PC-3 (cell line): Measurements from ENCODE around the gene HOXC5. TPM values are rescaled to one million over a fixed set of nuclear protein-coding genes. Genes with fewer than 3 reads are reported as not detected.

Experiments
- ATAC-seq: fragments of 200-7000 bp; cut with Tn5 transposase; 2 replicates; pipeline ENCODE4 v1.9.1; 2020; ENCODE audit warnings: mild to moderate bottlenecking, moderate library complexity
- BruUV-seq: library from RNA; stranded (reverse); fragments of 400-500 nt; replicated peaks from 2 replicates; lab custom pipeline; 2021; lab: Mats Ljungman, UMichigan
- CTCF ChIA-PET: fragments of 300-600 bp; sonication (Branson Sonifier 250); formaldehyde crosslinking; loops from one replicate; lab custom pipeline; 2022; ENCODE audit warnings: antibody characterized with exemption; lab: Charles Lee
- POLR2A ChIA-PET: fragments of 300-600 bp; sonication (Branson Sonifier 250); formaldehyde crosslinking; loops from one replicate; lab custom pipeline; 2022; ENCODE audit warnings: antibody characterized with exemption; ENCODE audit not compliant: unreplicated experiment; lab: Charles Lee
- DNase-seq: peaks from one replicate; pipeline ENCODE4 v3.0.0-alpha.2; 2015
- H2AFZ ChIP-seq: fragments of 300-600 bp; sonication (generic); 2 replicates; pipeline ENCODE4 v1.6.0; 2016; ENCODE audit warnings: antibody characterized with exemption, low read length
- H3F3A ChIP-seq: fragments of 300-600 bp; sonication (generic); one replicate; pipeline ENCODE4 v1.6.0; 2017; ENCODE audit warnings: antibody characterized with exemption, low read length, control low read depth, mild to moderate bottlenecking; ENCODE audit not compliant: unreplicated experiment
- H3K27ac ChIP-seq: fragments of 300-600 bp; sonication (generic); 2 replicates; pipeline ENCODE4 v1.5.1; 2016; ENCODE audit warnings: mild to moderate bottlenecking, low read length
- H3K27me3 ChIP-seq: fragments of 300-600 bp; sonication (generic); 2 replicates; pipeline ENCODE4 v1.6.1; 2016; ENCODE audit warnings: low read length, mixed read lengths
- H3K36me3 ChIP-seq: fragments of 300-600 bp; sonication (generic); 2 replicates; pipeline ENCODE4 v1.6.1; 2016; ENCODE audit warnings: low read depth, mixed run types, low read length, mixed read lengths
- H3K4me1 ChIP-seq: fragments of 300-600 bp; sonication (generic); 2 replicates; pipeline ENCODE4 v1.5.1; 2016; ENCODE audit warnings: low read length; ENCODE audit not compliant: insufficient read depth
- H3K4me2 ChIP-seq: fragments of 300-600 bp; sonication (generic); 2 replicates; pipeline ENCODE4 v1.6.0; 2016; ENCODE audit warnings: low read length
- H3K4me3 ChIP-seq: fragments of 300-600 bp; sonication (generic); 2 replicates; pipeline ENCODE4 v1.5.1; 2016; ENCODE audit warnings: mild to moderate bottlenecking, low read length, mixed read lengths
- H3K79me2 ChIP-seq: fragments of 300-600 bp; sonication (generic); 2 replicates; pipeline ENCODE4 v1.6.1; 2017; ENCODE audit warnings: low read length, mixed read lengths
- H3K9ac ChIP-seq: fragments of 300-600 bp; sonication (generic); 2 replicates; pipeline ENCODE4 v1.6.0; 2016; ENCODE audit warnings: mild to moderate bottlenecking, low read length
- H3K9me2 ChIP-seq: fragments of 300-600 bp; sonication (generic); replicated peaks from 2 replicates; pipeline ENCODE4 v1.6.1; 2016; ENCODE audit warnings: mixed run types, low read length, mixed read lengths
- H3K9me3 ChIP-seq: fragments of 300-600 bp; sonication (generic); 2 replicates; pipeline ENCODE4 v1.6.1; 2016; ENCODE audit warnings: low read length, mixed read lengths
- H4K20me1 ChIP-seq: fragments of 300-600 bp; sonication (generic); 2 replicates; pipeline ENCODE4 v1.6.1; 2016; ENCODE audit warnings: low read length, mixed read lengths
- EZH2 ChIP-seq: fragments of 300-600 bp; sonication (generic); IDR thresholded peaks from one replicate; pipeline ENCODE4 v1.6.1; 2017; ENCODE audit warnings: antibody characterized with exemption, mild to moderate bottlenecking, low read length; ENCODE audit not compliant: unreplicated experiment
- EZH2phosphoT487 ChIP-seq: fragments of 300-600 bp; sonication (generic); IDR thresholded peaks from 2 replicates; pipeline ENCODE4 v1.6.1; 2018; ENCODE audit warnings: mild to moderate bottlenecking, antibody characterized with exemption, low read length, borderline replicate concordance
- intact Hi-C: fragments of 100-400 bp; cut with micrococcal nuclease; formaldehyde crosslinking; loops from 2 replicates; pipeline ENCODE4 v1.9.0; 2023
- total RNA-seq: library from RNA; depleted of rRNA; stranded (reverse); fragments of >200 nt; gene quantifications from 2 replicates; pipeline ENCODE4 v1.2.3, GENCODE V29; 2014
- TF ChIP-seq, protein P1 (sequence below): fragments of 300-600 bp; sonication (generic); conservative IDR thresholded peaks from 2 replicates; pipeline ENCODE4 v1.5.1; 2017; ENCODE audit warnings: antibody characterized with exemption, low read depth, mild to moderate bottlenecking, low read length

HOXC5 gene
- total RNA-seq, 1 experiment from 2014 or later, result 0.26 TPM

- peaks cover 10% of the 10 kb centered on the region for H3K4me1 ChIP-seq
- no peak overlapping the region for H3K27ac ChIP-seq
- ChIA-PET POLR2A (no interaction called here), CTCF (no interaction called here)
- TF ChIP-seq, protein P1, sequence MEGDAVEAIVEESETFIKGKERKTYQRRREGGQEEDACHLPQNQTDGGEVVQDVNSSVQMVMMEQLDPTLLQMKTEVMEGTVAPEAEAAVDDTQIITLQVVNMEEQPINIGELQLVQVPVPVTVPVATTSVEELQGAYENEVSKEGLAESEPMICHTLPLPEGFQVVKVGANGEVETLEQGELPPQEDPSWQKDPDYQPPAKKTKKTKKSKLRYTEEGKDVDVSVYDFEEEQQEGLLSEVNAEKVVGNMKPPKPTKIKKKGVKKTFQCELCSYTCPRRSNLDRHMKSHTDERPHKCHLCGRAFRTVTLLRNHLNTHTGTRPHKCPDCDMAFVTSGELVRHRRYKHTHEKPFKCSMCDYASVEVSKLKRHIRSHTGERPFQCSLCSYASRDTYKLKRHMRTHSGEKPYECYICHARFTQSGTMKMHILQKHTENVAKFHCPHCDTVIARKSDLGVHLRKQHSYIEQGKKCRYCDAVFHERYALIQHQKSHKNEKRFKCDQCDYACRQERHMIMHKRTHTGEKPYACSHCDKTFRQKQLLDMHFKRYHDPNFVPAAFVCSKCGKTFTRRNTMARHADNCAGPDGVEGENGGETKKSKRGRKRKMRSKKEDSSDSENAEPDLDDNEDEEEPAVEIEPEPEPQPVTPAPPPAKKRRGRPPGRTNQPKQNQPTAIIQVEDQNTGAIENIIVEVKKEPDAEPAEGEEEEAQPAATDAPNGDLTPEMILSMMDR, result no peak
- TF ChIP-seq EZH2, result no peak
- no peak for TF ChIP-seq EZH2phosphoT487
- no TSS peak for BruUV-seq
- intact Hi-C loops, result no loop called here
- H3K4me2 ChIP-seq, result no peak overlapping the region
- no peaks in the 10 kb centered on the region for H3K36me3 ChIP-seq
- no peak overlapping the region for H3K9ac ChIP-seq
- no peaks in the 10 kb centered on the region for H3K9me2 ChIP-seq
- ATAC-seq, result no peak
- no peak overlapping the region for H3K4me3 ChIP-seq
- DNase-seq, result no peak
- H3F3A ChIP-seq, result no peaks in the 10 kb centered on the region
- H3K9me3 ChIP-seq, result no peaks in the 10 kb centered on the region
- peaks cover 75% of the 10 kb centered on the region for H3K79me2 ChIP-seq
- no peaks in the 10 kb centered on the region for H4K20me1 ChIP-seq
- H2AFZ ChIP-seq, result no peak overlapping the region
- no peaks in the 10 kb centered on the region for H3K27me3 ChIP-seq
Observed at GRCh38 chr12:54024581-54025305, 8.1 kb upstream of the HOXC5 start.

- Histone ChIP-seq H3K4me1 (peaks cover 10% of the 10 kb centered on the region), H3K27ac (no peak overlapping the region), H3K27me3 (no peaks in the 10 kb centered on the region), H3K36me3 (no peaks in the 10 kb centered on the region), H3F3A (no peaks in the 10 kb centered on the region), H2AFZ (no peak overlapping the region), H3K4me2 (no peak overlapping the region), H3K9me2 (no peaks in the 10 kb centered on the region), H3K4me3 (no peak overlapping the region), H3K9ac (no peak overlapping the region), H3K9me3 (no peaks in the 10 kb centered on the region), H4K20me1 (no peaks in the 10 kb centered on the region), H3K79me2 (peaks cover 65% of the 10 kb centered on the region)
- ATAC-seq, result no peak
- TF ChIP-seq EZH2phosphoT487 (no peak), EZH2 (no peak)
- TF ChIP-seq, protein P1, result no peak
- no peak for DNase-seq
- no TSS peak for BruUV-seq
- ChIA-PET POLR2A (no interaction called here), CTCF (no interaction called here)
- intact Hi-C loops, result no loop called here
Observed at GRCh38 chr12:54025499-54026405, 7.1 kb upstream of the HOXC5 start.
